Ovary (tissue), 9 donors: ENCODE results near the gene PDLIM3. TPM values are rescaled to one million over a fixed set of nuclear protein-coding genes. Genes with fewer than 3 reads are reported as not detected.

ENCODE experiments used
- DNase-seq, 5 donors: peaks; one replicate each; pipeline ENCODE4 v3.0.0-alpha.2; 2019 to 2020
- H3K27ac ChIP-seq, 2 donors: fragments of 200-600 bp; one replicate each; pipeline versions ENCODE4 v1.5.1 to v1.8.0; 2019 to 2022
- H3K27me3 ChIP-seq: fragments of 200-600 bp; one replicate; pipeline ENCODE4 v1.8.0; 2022
- H3K36me3 ChIP-seq: fragments of 200-600 bp; sonication (generic); one replicate; pipeline ENCODE4 v1.5.1; 2019
- H3K4me1 ChIP-seq: one replicate; pipeline ENCODE4 v1.8.1; 2013; ENCODE audit warnings: mild to moderate bottlenecking, moderate library complexity; ENCODE audit not compliant: insufficient read depth
- H3K4me3 ChIP-seq: fragments of 200-600 bp; sonication (generic); one replicate; pipeline ENCODE4 v1.5.1; 2017
- H3K9me3 ChIP-seq, 2 donors: fragments of 200-600 bp in 1 of 2; sonication (generic) in 1 of 2; one replicate each; pipeline versions ENCODE4 v1.5.1 to v1.8.1; 2013 to 2019; ENCODE audit warnings: mild to moderate bottlenecking in 1 of 2, moderate library complexity in 1 of 2
- EP300 ChIP-seq: sonication (generic); formaldehyde crosslinking; IDR thresholded peaks from one replicate; pipeline ENCODE4 v1.6.1; 2017; ENCODE audit warnings: antibody characterized with exemption
- POLR2A ChIP-seq: fragments of 450-650 bp; IDR thresholded peaks from one replicate; pipeline ENCODE4 v1.6.1; 2017; ENCODE audit warnings: antibody characterized with exemption, mild to moderate bottlenecking, moderate library complexity
- WGBS, 3 donors: extraction: QIAGEN DNeasy Blood & Tissue Kit in 1 of 3; methylation state at CpG; one replicate each; pipeline versions ENCODE4 v1.1.5 to v1.1.7; 2013 to 2017; 5-methylcytosine and 5-hydroxymethylcytosine counted together
- intact Hi-C, 4 donors: fragments of 100-400 bp; cut with DNase I; formaldehyde crosslinking; loops; one replicate each; pipeline versions ENCODE4 v1.11.0 to v1.15.1; 2022 to 2023
- polyA plus RNA-seq, 2 donors: library from polyadenylated mRNA; stranded (reverse); fragments of 200-250 nt in 1 of 2; fragments of 350-450 nt in 1 of 2; fragmentation: Illumina TruSeq in 1 of 2; extraction: RNeasy Lipid Tissue Mini Kit (QIAGEN cat#74804) in 1 of 2; gene quantifications; one replicate each; pipeline ENCODE4 v1.2.3, GENCODE V29; 2013 to 2014
- total RNA-seq, 7 donors: library from RNA; depleted of rRNA in 2 of 7; stranded (reverse); fragments of >200 nt in 2 of 7; fragmentation: NEBNext Ultra II Directional in 3 of 7; extraction: Animal tissue kit (Norgen Biotek cat#: 25700) in 3 of 7; gene quantifications; one replicate each; pipeline versions ENCODE4 v1.1.0 to v1.2.4, GENCODE V29; 2016 to 2023
- TF ChIP-seq, protein P1 (sequence below), 3 donors: fragments of 450-650 bp in 2 of 3; fragments of 200-600 bp in 1 of 3; IDR thresholded peaks; one replicate each; pipeline versions ENCODE4 v1.5.1 to v1.8.0; 2016 to 2022; ENCODE audit warnings: antibody characterized with exemption in 3 of 3, mild to moderate bottlenecking in 1 of 3
- donor health status: DM: no; HTN: no; CAD: no; lungs with moderate emphysema.
- donor health status: DM: no; HTN: no; CAD: no.
- donor health status: Bipolar disorder and iron deficiency.
- donor health status: DM: yes; HTN: yes; CAD: no.
- donor health status: DM: no; HTN: no; CAD: no.
- donor health status: DM: yes; HTN: yes; CAD: no.

The PDLIM3 gene
- total and polyA plus RNA-seq, 9 donors = 40.9 to 220 (median 78.7) TPM

DNA sequence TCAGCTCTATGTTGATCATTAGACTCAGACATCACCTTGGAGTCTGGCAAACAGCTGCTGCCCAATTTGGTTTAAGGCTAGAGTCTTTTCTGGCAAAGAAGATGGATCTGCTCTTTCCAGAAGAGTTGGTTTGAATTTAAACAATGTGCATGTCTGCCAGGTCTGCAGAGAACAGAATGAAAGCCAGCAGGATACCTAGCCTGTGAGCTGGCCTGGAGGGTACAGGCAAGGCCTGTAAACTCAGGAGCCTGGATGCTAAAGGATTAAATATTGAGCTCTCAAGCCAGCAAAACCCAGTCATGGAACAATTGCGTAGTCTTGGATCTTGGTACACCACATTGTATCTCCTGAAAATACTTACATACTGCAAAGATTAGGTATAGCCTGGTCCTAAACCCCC is 15.6 kb upstream of the PDLIM3 start:
- Histone ChIP-seq H3K4me3 (no peak overlapping the region), H3K9me3 (no peaks in the 10 kb centered on the region), H3K36me3 (no peaks in the 10 kb centered on the region), H3K27ac (no peak overlapping the region), H3K4me1 (peaks cover 6% of the 10 kb centered on the region), H3K27me3 (no peaks in the 10 kb centered on the region)
- 44 to 100% (median 100%) methylated on average over 1 of the region's 1 CpG for WGBS, 3 donors
- DNase-seq = no peak
- no peak for TF ChIP-seq EP300
- TF ChIP-seq POLR2A = no peak
- TF ChIP-seq, protein P1, sequence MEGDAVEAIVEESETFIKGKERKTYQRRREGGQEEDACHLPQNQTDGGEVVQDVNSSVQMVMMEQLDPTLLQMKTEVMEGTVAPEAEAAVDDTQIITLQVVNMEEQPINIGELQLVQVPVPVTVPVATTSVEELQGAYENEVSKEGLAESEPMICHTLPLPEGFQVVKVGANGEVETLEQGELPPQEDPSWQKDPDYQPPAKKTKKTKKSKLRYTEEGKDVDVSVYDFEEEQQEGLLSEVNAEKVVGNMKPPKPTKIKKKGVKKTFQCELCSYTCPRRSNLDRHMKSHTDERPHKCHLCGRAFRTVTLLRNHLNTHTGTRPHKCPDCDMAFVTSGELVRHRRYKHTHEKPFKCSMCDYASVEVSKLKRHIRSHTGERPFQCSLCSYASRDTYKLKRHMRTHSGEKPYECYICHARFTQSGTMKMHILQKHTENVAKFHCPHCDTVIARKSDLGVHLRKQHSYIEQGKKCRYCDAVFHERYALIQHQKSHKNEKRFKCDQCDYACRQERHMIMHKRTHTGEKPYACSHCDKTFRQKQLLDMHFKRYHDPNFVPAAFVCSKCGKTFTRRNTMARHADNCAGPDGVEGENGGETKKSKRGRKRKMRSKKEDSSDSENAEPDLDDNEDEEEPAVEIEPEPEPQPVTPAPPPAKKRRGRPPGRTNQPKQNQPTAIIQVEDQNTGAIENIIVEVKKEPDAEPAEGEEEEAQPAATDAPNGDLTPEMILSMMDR (IDR thresholded peaks at IDR 0.05) = no peak
- intact Hi-C loops = no loop called here

DNA sequence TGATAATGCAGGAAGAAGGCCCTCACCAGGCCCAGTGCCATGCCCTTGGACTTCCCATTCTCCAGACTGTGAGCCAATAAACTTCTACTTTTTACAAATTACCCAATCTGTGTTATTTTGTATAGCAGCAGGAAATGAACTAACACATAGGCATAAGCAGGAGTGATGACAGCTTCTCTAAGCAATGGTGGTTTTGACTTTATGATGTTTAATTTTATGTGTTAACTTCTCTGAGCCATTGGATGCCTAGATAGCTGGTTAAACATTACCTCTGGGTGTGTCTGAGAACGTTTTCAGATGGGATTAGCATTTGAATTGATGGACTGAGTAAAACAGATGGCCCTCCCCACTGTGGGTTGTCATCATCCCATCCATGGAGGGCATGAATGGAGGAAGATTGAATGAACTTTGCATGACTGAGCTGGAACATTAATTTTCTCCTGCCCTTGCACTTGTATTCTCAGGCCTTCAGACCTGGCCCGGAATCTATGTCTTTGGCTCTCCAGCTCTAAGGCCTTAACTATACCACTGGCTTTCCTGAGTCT is 13.9 kb upstream of the PDLIM3 start:
- intact Hi-C loops = no loop called here
- Histone ChIP-seq H3K9me3 (no peaks in the 10 kb centered on the region), H3K4me3 (no peak overlapping the region), H3K4me1 (peaks cover 4% of the 10 kb centered on the region), H3K36me3 (no peaks in the 10 kb centered on the region), H3K27ac (no peak overlapping the region), H3K27me3 (no peaks in the 10 kb centered on the region)
- no peak for DNase-seq
- WGBS, 3 donors = 62 to 75% (median 72%) methylated on average over 2 of the region's 2 CpGs
- no peak for TF ChIP-seq EP300
- TF ChIP-seq POLR2A = no peak
- TF ChIP-seq, protein P1 (IDR thresholded peaks at IDR 0.05) = no peak

DNA sequence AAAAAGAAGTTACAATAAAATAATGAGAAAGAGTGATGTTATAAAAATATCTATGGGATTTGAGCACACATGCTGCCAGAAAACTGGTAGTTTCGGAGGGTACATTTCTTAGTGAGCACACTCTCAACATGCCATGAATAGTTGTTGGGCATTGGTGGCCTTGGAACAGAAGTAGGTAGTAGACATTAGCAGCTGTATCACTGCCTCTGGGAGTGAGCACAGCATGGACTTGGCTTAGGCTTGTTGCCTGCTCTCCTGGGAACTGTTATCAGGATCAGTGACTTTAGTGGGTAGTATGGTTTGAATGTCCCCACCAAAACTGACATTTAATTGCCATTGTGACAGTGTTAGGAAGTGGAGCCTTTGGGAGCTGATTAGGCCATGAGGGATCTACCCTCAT is 13.3 kb upstream of the PDLIM3 start:
- no peak for DNase-seq
- Histone ChIP-seq H3K4me1 (peaks cover 1% of the 10 kb centered on the region), H3K4me3 (no peak overlapping the region), H3K9me3 (no peaks in the 10 kb centered on the region), H3K36me3 (no peaks in the 10 kb centered on the region), H3K27me3 (no peaks in the 10 kb centered on the region), H3K27ac (no peak overlapping the region)
- TF ChIP-seq EP300 (no peak), POLR2A (no peak)
- TF ChIP-seq, protein P1 (IDR thresholded peaks at IDR 0.05) = no peak
- intact Hi-C loops = no loop called here
- WGBS, 3 donors = 81 to 95% (median 85%) methylated on average over 1 of the region's 1 CpG

DNA sequence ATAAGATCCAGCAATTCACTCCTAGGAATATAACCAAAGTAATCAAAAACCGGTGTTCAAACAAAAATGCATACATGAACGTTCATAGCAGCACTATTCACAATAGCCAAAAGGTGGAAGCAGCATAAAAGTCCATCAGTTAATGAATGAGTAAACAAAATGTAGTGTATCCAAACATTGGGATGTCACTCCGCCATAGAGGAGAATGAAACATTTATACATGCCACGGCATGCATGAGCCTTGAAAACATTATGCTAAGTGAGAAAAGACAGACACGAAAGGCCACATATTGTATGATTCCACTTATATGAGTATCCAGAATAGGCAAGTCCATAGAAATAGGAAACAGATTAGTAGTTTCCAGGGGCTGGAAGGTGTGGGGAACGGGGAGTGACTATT is 11.0 kb upstream of the PDLIM3 start:
- TF ChIP-seq EP300 (no peak), POLR2A (no peak)
- TF ChIP-seq, protein P1 (IDR thresholded peaks at IDR 0.05) = no peak
- H3K4me1 ChIP-seq = peaks cover 9% of the 10 kb centered on the region
- intact Hi-C loops = no loop called here
- H3K27me3 ChIP-seq = no peaks in the 10 kb centered on the region
- no peaks in the 10 kb centered on the region for H3K9me3 ChIP-seq
- no peak for DNase-seq
- no peak overlapping the region for H3K27ac ChIP-seq
- H3K4me3 ChIP-seq = no peak overlapping the region
- WGBS, 3 donors = 88 to 94% (median 91%) methylated on average over 6 of the region's 6 CpGs
- H3K36me3 ChIP-seq = no peaks in the 10 kb centered on the region
